Hepatic stellate cell (primary cell): ENCODE data around the gene UTP14C.
"Not testable (repeated sequence)": the region's sequence is repeated elsewhere in the genome, so short reads cannot be mapped to it uniquely, and the experiment has no call there.

Experiments used
- DNase-seq: peaks from one replicate; pipeline ENCODE4 v3.0.0; 2011; ENCODE audit warnings: low spot score

The UTP14C gene

GRCh38 chr13:52002361-52002760 is 22.1 kb upstream of the UTP14C start:
- no peak for DNase-seq

- no peak for DNase-seq
These were observed 20.9 kb upstream of the UTP14C start for GRCh38 chr13:52003541-52003940.

GRCh38 chr13:52004511-52005170 is 19.9 kb upstream of the UTP14C start:
- DNase-seq, result no peak

- no peak for DNase-seq
These were observed 18.5 kb upstream of the UTP14C start for GRCh38 chr13:52005841-52006522.

- no peak for DNase-seq
These were observed 17.8 kb upstream of the UTP14C start for GRCh38 chr13:52006523-52007245.

- DNase-seq, result no peak
These were observed 14.5 kb upstream of the UTP14C start for GRCh38 chr13:52009946-52010345.

- DNase-seq, result peak; percentile 24
These were observed 13.4 kb upstream of the UTP14C start, which contains the start of gene ATP7B for GRCh38 chr13:52010890-52011631. Gene ATP7B, minus strand, starts transcription at chr13:52011450. Its CDS starts 113 bp downstream, at chr13:52011337.

- peak; percentile 98 for DNase-seq
These were observed 12.6 kb upstream of the UTP14C start, which contains the start of gene ALG11 for GRCh38 chr13:52011632-52012511. Gene ALG11, plus strand, starts transcription at chr13:52012398. Its CDS starts 21 bp downstream, at chr13:52012419.

- no peak for DNase-seq
These were observed 12.0 kb upstream of the UTP14C start for GRCh38 chr13:52012512-52012836.

- no peak for DNase-seq
These were observed 8.2 kb upstream of the UTP14C start for GRCh38 chr13:52016296-52016695.

GRCh38 chr13:52020191-52020590 is 4.3 kb upstream of the UTP14C start:
- no peak for DNase-seq

- no peak for DNase-seq
These were observed 2.1 kb upstream of the UTP14C start for GRCh38 chr13:52022356-52022755.

- no peak for DNase-seq
These were observed 1.2 kb downstream of the UTP14C start for GRCh38 chr13:52025475-52026245.

- no peak for DNase-seq
These were observed 1.7 kb downstream of the UTP14C start for GRCh38 chr13:52026246-52026626.

- no peak for DNase-seq
These were observed 3.3 kb downstream of the UTP14C start for GRCh38 chr13:52027832-52028231.

- no peak for DNase-seq
These were observed 5.1 kb downstream of the UTP14C start for GRCh38 chr13:52029569-52029968.

- DNase-seq, result not testable (repeated sequence)
These were observed 5.9 kb downstream of the UTP14C start for GRCh38 chr13:52030401-52030800.

- DNase-seq, result no peak
These were observed 8.5 kb downstream of the UTP14C start for GRCh38 chr13:52033039-52033438.

GRCh38 chr13:52034616-52035226 is 10.2 kb downstream of the UTP14C start:
- DNase-seq, result no peak

GRCh38 chr13:52036037-52036436 is 11.5 kb downstream of the UTP14C start:
- DNase-seq, result no peak
